ENCODE measurements around the gene DNPH1.

DNA sequence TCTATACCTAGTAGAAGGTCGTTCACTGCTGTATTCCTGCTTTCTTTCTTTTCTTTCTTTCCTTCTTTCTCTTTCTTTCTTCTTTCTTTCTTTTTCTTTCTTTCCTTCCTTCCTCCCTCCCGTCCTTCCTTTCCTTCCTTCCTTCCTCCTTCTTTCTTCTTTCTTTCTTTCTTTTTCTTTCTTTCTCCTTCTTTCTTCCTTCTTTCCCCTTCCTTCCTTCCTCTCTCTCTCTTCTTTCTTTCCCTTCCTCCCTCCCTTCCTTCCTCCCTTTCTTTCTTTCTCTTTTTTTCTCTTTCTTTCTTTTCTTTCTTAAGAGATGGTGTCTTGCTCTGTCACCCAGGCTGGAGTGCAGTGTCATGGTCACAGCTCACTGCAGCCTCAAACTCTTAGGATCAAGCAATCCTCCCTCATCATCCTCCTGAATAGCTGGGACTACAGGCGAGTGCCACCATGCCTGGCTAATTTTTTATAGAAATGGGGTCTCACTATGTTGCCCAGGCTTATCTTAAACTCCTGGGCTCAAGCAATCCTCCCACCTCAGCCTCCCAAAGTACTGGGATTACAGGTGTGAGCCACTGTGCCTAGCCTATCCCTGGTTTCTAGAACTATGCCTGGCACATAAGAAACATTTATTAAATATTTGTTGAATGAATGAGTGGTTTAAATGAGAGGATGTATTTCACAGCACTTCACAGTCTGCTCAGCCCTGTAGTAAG lies 2.6 kb upstream of the DNPH1 start:
- TF ChIP-seq, protein P1, sequence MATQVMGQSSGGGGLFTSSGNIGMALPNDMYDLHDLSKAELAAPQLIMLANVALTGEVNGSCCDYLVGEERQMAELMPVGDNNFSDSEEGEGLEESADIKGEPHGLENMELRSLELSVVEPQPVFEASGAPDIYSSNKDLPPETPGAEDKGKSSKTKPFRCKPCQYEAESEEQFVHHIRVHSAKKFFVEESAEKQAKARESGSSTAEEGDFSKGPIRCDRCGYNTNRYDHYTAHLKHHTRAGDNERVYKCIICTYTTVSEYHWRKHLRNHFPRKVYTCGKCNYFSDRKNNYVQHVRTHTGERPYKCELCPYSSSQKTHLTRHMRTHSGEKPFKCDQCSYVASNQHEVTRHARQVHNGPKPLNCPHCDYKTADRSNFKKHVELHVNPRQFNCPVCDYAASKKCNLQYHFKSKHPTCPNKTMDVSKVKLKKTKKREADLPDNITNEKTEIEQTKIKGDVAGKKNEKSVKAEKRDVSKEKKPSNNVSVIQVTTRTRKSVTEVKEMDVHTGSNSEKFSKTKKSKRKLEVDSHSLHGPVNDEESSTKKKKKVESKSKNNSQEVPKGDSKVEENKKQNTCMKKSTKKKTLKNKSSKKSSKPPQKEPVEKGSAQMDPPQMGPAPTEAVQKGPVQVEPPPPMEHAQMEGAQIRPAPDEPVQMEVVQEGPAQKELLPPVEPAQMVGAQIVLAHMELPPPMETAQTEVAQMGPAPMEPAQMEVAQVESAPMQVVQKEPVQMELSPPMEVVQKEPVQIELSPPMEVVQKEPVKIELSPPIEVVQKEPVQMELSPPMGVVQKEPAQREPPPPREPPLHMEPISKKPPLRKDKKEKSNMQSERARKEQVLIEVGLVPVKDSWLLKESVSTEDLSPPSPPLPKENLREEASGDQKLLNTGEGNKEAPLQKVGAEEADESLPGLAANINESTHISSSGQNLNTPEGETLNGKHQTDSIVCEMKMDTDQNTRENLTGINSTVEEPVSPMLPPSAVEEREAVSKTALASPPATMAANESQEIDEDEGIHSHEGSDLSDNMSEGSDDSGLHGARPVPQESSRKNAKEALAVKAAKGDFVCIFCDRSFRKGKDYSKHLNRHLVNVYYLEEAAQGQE (IDR thresholded peaks at IDR 0.05; ENCODE audit: unreplicated experiment): no peak
- TF ChIP-seq, protein P2, sequence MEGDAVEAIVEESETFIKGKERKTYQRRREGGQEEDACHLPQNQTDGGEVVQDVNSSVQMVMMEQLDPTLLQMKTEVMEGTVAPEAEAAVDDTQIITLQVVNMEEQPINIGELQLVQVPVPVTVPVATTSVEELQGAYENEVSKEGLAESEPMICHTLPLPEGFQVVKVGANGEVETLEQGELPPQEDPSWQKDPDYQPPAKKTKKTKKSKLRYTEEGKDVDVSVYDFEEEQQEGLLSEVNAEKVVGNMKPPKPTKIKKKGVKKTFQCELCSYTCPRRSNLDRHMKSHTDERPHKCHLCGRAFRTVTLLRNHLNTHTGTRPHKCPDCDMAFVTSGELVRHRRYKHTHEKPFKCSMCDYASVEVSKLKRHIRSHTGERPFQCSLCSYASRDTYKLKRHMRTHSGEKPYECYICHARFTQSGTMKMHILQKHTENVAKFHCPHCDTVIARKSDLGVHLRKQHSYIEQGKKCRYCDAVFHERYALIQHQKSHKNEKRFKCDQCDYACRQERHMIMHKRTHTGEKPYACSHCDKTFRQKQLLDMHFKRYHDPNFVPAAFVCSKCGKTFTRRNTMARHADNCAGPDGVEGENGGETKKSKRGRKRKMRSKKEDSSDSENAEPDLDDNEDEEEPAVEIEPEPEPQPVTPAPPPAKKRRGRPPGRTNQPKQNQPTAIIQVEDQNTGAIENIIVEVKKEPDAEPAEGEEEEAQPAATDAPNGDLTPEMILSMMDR (conservative IDR thresholded peaks at IDR 0.05; ENCODE audit: low read depth in 2 of 2): no peak
- TF ChIP-seq, protein P3, sequence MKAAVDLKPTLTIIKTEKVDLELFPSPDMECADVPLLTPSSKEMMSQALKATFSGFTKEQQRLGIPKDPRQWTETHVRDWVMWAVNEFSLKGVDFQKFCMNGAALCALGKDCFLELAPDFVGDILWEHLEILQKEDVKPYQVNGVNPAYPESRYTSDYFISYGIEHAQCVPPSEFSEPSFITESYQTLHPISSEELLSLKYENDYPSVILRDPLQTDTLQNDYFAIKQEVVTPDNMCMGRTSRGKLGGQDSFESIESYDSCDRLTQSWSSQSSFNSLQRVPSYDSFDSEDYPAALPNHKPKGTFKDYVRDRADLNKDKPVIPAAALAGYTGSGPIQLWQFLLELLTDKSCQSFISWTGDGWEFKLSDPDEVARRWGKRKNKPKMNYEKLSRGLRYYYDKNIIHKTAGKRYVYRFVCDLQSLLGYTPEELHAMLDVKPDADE (IDR thresholded peaks at IDR 0.05): no peak
- no peak for TF ChIP-seq CREB1 (CRISPR knock-in tag; IDR thresholded peaks at IDR 0.05; ENCODE audit: low read depth)
- no peak for TF ChIP-seq POLR2AphosphoS5 (IDR thresholded peaks at IDR 0.05; ENCODE audit: low read depth)
- TF ChIP-seq EZH2 (IDR thresholded peaks at IDR 0.05; ENCODE audit: low read depth, unreplicated experiment): no peak
